Measurements from ENCODE around the gene SIRPG. TPM values are rescaled to one million over a fixed set of nuclear protein-coding genes. Genes with fewer than 3 reads are reported as not detected.
"Not testable (repeated sequence)": the region's sequence is repeated elsewhere in the genome, so short reads cannot be mapped to it uniquely, and the experiment has no call there.

Gene SIRPG
- total RNA-seq (1 to 10 TPM in 1 of 10 donors, not detected in 9; 1.9 TPM), polyA plus RNA-seq (under 1 TPM in 1 of 2 donors, not detected in 1; 0.10 TPM)
- long read RNA-seq, donor 1, partial matches to known transcripts = 0 of 1 reads
- long read RNA-seq, donor 1, other reads (novel, unspliced or antisense) = 0 of 1 reads
- long read RNA-seq, donor 2 = 0 reads
- long read RNA-seq, donor 3 = 0 reads

DNA sequence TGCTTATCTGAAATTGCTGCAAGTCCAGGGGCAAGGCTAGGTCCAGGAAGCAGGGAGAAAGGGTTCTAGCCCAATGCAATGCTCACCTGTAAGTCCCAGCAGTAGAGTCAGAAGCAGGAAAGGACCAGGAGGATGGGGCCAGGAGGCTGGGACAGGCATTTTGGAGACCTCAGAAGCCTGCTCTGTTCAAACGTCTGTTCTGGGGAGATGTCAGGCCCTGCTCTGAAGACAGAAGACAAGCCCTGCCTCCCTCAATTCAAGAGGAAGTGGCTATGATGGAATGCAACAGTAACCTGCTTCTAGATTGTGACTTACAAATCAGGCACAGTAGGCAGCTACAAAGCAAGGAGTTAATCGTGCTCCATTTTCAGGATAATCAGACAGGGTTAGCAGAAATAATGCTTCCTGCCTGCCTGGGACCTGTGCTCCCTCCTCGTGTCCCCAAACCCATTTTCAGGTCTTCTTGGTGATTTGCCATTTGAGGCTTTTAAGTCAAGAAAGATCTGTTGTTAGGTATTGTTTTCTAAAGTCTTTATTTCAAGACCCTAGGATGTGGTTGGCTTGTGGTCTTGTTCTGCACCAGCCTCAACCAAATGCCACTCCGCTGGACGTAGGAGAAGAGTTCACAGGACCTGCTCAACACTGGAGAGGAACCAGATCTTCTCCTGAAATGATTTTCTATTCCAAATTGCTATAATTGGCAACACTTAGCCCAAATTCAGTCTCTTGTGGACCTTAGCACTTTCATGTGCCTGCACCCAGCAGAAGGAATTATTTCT lies at the start of gene SIRPG:
Gene SIRPG (minus strand): TSS at position 224 of the 779 bp plus-strand sequence. CDS start 65 bp downstream, at position 159.
- intact Hi-C loops (cut with DNase I) = no loop called here
- peak within 1 kb of the TSS in 1 of 10 donors; percentile 34 for H3K4me3 ChIP-seq
- 63 to 66% methylated on average over 5 of the region's 5 CpGs for WGBS, 2 donors
- peaks cover 0 to 24% (median 12%) of the 10 kb centered on the region in 7 donors for H3K27me3 ChIP-seq
- TF ChIP-seq, protein P1, sequence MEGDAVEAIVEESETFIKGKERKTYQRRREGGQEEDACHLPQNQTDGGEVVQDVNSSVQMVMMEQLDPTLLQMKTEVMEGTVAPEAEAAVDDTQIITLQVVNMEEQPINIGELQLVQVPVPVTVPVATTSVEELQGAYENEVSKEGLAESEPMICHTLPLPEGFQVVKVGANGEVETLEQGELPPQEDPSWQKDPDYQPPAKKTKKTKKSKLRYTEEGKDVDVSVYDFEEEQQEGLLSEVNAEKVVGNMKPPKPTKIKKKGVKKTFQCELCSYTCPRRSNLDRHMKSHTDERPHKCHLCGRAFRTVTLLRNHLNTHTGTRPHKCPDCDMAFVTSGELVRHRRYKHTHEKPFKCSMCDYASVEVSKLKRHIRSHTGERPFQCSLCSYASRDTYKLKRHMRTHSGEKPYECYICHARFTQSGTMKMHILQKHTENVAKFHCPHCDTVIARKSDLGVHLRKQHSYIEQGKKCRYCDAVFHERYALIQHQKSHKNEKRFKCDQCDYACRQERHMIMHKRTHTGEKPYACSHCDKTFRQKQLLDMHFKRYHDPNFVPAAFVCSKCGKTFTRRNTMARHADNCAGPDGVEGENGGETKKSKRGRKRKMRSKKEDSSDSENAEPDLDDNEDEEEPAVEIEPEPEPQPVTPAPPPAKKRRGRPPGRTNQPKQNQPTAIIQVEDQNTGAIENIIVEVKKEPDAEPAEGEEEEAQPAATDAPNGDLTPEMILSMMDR (IDR thresholded peaks at IDR 0.05) = no peak
- DNase-seq (no peak), ATAC-seq (no peak)
- H3K27ac ChIP-seq = peak within 1 kb of the TSS in 1 of 10 donors; percentile 78
- no peaks in the 10 kb centered on the region for H3K36me3 ChIP-seq
- H3K9me3 ChIP-seq = peaks cover 0 to 7% (median 0%) of the 10 kb centered on the region in 11 donors
- peaks cover 0 to 21% (median 0%) of the 10 kb centered on the region in 9 donors for H3K4me1 ChIP-seq

DNA sequence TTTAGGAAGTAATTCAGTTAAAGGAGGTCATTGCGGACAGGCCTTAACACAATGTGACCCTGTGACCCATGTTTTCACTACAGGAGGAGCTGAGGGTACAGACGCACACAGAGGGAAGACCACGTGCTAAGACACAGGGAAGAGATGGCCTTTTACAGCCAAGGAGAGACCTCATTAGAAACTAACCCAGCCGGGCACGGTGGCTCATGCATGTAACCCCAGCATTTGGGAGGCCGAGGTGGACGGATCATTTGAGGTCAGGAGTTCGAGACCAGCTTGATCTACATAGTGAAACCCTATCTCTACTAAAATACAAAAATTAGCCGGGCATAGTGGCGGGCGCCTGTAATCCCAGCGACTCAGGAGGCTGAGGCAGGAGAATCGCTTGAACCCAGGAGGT lies 49.3 kb upstream of the SIRPG start:
- H3K4me3 ChIP-seq; intact Hi-C loops (cut with DNase I); H3K27ac ChIP-seq; ATAC-seq; H3K36me3 ChIP-seq; DNase-seq: not testable (repeated sequence)
- Histone ChIP-seq H3K4me1 (peaks cover 0 to 12% (median 0%) of the 10 kb centered on the region in 9 donors), H3K27me3 (peaks cover 0 to 29% (median under 1%) of the 10 kb centered on the region in 7 donors), H3K9me3 (peaks cover 0 to 11% (median 0%) of the 10 kb centered on the region in 11 donors)
- 84 to 89% methylated on average over 13 of the region's 13 CpGs for WGBS, 2 donors

DNA sequence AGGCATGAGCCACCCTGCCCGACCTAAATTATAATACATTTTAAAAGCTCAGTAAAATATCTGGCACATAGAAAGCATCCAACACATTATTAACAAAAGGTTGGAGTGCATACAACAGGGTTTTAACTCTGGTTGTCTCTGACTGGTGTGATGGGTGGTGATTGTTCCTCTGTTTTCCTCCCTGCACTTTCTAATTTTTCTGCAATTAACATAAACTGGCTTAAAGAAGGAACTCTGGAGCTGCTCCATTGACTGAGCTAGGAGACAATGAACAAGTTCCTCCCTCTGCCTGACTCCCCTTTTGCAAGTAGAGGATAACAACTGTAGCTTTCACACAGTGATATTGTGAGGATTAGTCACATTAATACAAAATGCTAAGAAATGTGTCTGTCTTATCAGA lies 48.5 kb upstream of the SIRPG start:
- Histone ChIP-seq H3K27ac (no peak overlapping the region), H3K36me3 (no peaks in the 10 kb centered on the region), H3K9me3 (peaks cover 0 to 6% (median 0%) of the 10 kb centered on the region in 11 donors), H3K4me3 (no peak overlapping the region), H3K27me3 (peaks cover 0 to 23% (median 4%) of the 10 kb centered on the region in 7 donors), H3K4me1 (peaks cover 0 to 13% (median 0%) of the 10 kb centered on the region in 9 donors)
- 67 to 69% methylated on average over 1 of the region's 1 CpG for WGBS, 2 donors
- intact Hi-C loops (cut with DNase I) = no loop called here
- ATAC-seq = no peak
- DNase-seq = no peak
- TF ChIP-seq, protein P1 (IDR thresholded peaks at IDR 0.05) = no peak

DNA sequence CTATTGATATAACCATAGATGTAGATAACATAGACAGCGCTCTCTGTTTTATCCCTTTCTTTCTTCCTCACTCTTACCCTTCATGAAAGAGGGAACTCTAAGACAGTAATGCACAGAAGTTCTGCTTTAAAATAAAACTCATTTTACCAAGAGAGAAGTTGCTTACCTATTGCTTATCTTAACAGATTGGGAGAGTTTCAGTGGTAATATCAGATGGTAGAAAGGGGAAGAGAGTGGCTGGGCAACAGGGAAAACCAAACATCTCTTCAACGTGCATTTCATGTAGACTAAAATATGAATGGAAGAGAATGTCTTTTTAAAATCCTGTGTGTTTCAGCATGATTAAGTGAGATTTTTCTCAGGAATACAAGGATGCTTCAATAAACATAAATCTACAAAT lies 45.3 kb upstream of the SIRPG start:
- H3K4me3 ChIP-seq = no peak overlapping the region
- peaks cover 0 to 13% (median 0%) of the 10 kb centered on the region in 9 donors for H3K4me1 ChIP-seq
- TF ChIP-seq, protein P1 (IDR thresholded peaks at IDR 0.05) = no peak
- H3K27ac ChIP-seq = no peak overlapping the region
- ATAC-seq (no peak), DNase-seq (no peak)
- peaks cover 0 to 17% (median 0%) of the 10 kb centered on the region in 7 donors for H3K27me3 ChIP-seq
- intact Hi-C loops (cut with DNase I) = no loop called here
- no peaks in the 10 kb centered on the region for H3K9me3 ChIP-seq
- 68 to 82% methylated on average over 2 of the region's 2 CpGs for WGBS, 2 donors
- no peaks in the 10 kb centered on the region for H3K36me3 ChIP-seq

Measured in heart right ventricle (tissue), 16 donors.